Sigmoid colon (tissue), 7 donors: Measurements from ENCODE around the gene ACTR3. TPM values are rescaled to one million over a fixed set of nuclear protein-coding genes. Genes with fewer than 3 reads are reported as not detected.

ENCODE experiments used
- DNase-seq: peaks from one replicate; pipeline ENCODE4 v3.0.0-alpha.2; 2019
- H3K27ac ChIP-seq, 4 donors: fragments of 200-600 bp; sonication (generic); one replicate each; pipeline ENCODE4 v1.5.1; 2016 to 2019; ENCODE audit warnings: mild to moderate bottlenecking in 1 of 4
- H3K27me3 ChIP-seq, 3 donors: fragments of 200-600 bp; sonication (generic); one replicate each; pipeline ENCODE4 v1.5.1; 2019; ENCODE audit warnings: mild to moderate bottlenecking in 1 of 3
- H3K36me3 ChIP-seq, 4 donors: fragments of 200-600 bp; sonication (generic); one replicate each; pipeline ENCODE4 v1.5.1; 2016 to 2019
- H3K4me1 ChIP-seq, 4 donors: fragments of 200-600 bp; sonication (generic); one replicate each; pipeline ENCODE4 v1.5.1; 2017 to 2019
- H3K4me3 ChIP-seq, 4 donors: fragments of 200-600 bp; sonication (generic); one replicate each; pipeline ENCODE4 v1.5.1; 2017 to 2019; ENCODE audit warnings: mild to moderate bottlenecking in 2 of 4, moderate library complexity in 1 of 4
- H3K9me3 ChIP-seq, 4 donors: fragments of 200-600 bp in 3 of 4; sonication (generic) in 3 of 4; one replicate each; pipeline versions ENCODE4 v1.5.1 to v1.6.1; 2013 to 2019
- EP300 ChIP-seq, 4 donors: sonication (generic); formaldehyde crosslinking; IDR thresholded peaks; one replicate each; pipeline ENCODE4 v1.6.1; 2017; ENCODE audit warnings: antibody characterized with exemption in 4 of 4
- POLR2A ChIP-seq, 2 donors: fragments of 450-650 bp; IDR thresholded peaks; one replicate each; pipeline ENCODE4 v1.6.1; 2016; ENCODE audit warnings: antibody characterized with exemption in 2 of 2, mild to moderate bottlenecking in 2 of 2, moderate library complexity in 2 of 2
- POLR2AphosphoS5 ChIP-seq, 4 donors: sonication (generic); formaldehyde crosslinking; IDR thresholded peaks; one replicate each; pipeline ENCODE4 v1.6.1; 2017; ENCODE audit warnings: antibody characterized with exemption in 4 of 4
- WGBS, 2 donors: extraction: QIAGEN DNeasy Blood & Tissue Kit; methylation state at CpG; one replicate each; pipeline ENCODE4 v1.1.7; 2013; 5-methylcytosine and 5-hydroxymethylcytosine counted together
- intact Hi-C: fragments of 100-400 bp; cut with DNase I; formaldehyde crosslinking; loops from one replicate; pipeline ENCODE4 v1.15.1; 2023
- polyA plus RNA-seq, 3 donors: library from polyadenylated mRNA; stranded (reverse); fragments of 200-250 nt; gene quantifications; one replicate each; pipeline ENCODE4 v1.2.3, GENCODE V29; 2013
- total RNA-seq, 4 donors: library from RNA; depleted of rRNA; stranded (reverse); fragments of >200 nt; gene quantifications; one replicate each; pipeline ENCODE4 v1.1.0, GENCODE V29; 2016
- TF ChIP-seq, protein P1 (sequence below), 4 experiments: fragments of 450-650 bp in 3 of 4; fragments of 200-600 bp in 1 of 4; IDR thresholded peaks; one replicate each; pipeline ENCODE4 v1.5.1; 2016 to 2019; ENCODE audit warnings: antibody characterized with exemption in 4 of 4, mild to moderate bottlenecking in 3 of 4, moderate library complexity in 2 of 4
- donor health status: healthy with polysubstance abuse.
- donor health status: Bipolar disorder and iron deficiency.
- donor health status: healthy.

ACTR3 gene
- total and polyA plus RNA-seq, 7 donors = 108 to 178 (median 147) TPM

DNA sequence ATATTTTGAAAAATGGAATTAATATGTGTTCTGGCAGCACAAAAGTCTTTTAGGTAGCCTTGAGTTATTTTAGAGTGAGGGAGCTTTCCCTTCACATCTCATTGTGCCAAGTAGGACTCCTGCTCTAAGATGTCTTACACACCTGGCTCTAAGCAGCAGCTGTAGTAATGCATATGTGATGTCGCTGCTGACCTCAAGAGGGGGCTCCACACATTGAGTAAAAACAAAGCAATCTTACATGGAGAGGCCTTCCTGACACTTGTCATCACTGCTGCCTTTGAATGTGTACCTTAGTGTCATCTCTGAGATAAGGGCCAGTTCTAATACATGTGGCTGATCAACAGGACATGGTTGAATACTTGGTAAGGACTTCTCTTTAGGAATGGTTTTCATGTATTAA, 75.8 kb downstream of the ACTR3 start:
- intact Hi-C loops = loop anchor here (10.0 kb wide), 1 partner anchor 211 kb away; the partner anchor contains the start of gene SLC35F5
- H3K4me3 ChIP-seq = no peak overlapping the region
- no peak overlapping the region for H3K27ac ChIP-seq
- WGBS, 2 donors = 9 to 21% methylated on average over 1 of the region's 1 CpG
- no peak for TF ChIP-seq EP300 (IDR thresholded peaks at IDR 0.05)
- TF ChIP-seq, protein P1, sequence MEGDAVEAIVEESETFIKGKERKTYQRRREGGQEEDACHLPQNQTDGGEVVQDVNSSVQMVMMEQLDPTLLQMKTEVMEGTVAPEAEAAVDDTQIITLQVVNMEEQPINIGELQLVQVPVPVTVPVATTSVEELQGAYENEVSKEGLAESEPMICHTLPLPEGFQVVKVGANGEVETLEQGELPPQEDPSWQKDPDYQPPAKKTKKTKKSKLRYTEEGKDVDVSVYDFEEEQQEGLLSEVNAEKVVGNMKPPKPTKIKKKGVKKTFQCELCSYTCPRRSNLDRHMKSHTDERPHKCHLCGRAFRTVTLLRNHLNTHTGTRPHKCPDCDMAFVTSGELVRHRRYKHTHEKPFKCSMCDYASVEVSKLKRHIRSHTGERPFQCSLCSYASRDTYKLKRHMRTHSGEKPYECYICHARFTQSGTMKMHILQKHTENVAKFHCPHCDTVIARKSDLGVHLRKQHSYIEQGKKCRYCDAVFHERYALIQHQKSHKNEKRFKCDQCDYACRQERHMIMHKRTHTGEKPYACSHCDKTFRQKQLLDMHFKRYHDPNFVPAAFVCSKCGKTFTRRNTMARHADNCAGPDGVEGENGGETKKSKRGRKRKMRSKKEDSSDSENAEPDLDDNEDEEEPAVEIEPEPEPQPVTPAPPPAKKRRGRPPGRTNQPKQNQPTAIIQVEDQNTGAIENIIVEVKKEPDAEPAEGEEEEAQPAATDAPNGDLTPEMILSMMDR (IDR thresholded peaks at IDR 0.05) = peak in 1 of 4 experiments; percentile 30
- TF ChIP-seq POLR2A (IDR thresholded peaks at IDR 0.05) = no peak
- peak in 1 of 4 donors; percentile 14 for TF ChIP-seq POLR2AphosphoS5 (IDR thresholded peaks at IDR 0.05)
- H3K4me1 ChIP-seq = peaks cover 0 to 21% (median 11%) of the 10 kb centered on the region in 4 donors
- H3K27me3 ChIP-seq = no peaks in the 10 kb centered on the region
- H3K36me3 ChIP-seq = peaks cover 0 to 12% (median 3%) of the 10 kb centered on the region in 4 donors
- no peaks in the 10 kb centered on the region for H3K9me3 ChIP-seq
- no peak for DNase-seq

DNA sequence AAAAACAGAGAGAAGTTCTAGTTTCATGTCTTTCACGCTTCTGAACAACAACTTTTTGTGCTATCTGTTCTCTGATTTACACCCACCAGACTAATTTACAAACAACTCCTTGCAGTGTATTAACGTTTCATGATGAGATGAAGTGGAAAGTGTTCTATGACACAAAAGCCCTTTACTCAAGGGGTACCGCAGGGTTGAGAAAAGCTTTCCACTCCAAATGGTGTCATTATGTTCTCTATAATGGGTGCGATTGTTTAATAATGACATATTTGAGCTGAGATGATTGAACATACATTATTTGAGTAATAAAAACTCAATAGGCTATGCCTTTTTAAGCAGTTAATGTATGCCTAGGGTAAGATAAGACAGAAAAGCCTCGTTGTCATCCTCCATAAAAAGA, 76.3 kb downstream of the ACTR3 start:
- no peaks in the 10 kb centered on the region for H3K9me3 ChIP-seq
- H3K36me3 ChIP-seq = peaks cover 0 to 8% (median 3%) of the 10 kb centered on the region in 4 donors
- 59 to 78% methylated on average over 5 of the region's 5 CpGs for WGBS, 2 donors
- peaks cover 0 to 21% (median 11%) of the 10 kb centered on the region in 4 donors for H3K4me1 ChIP-seq
- TF ChIP-seq EP300 (IDR thresholded peaks at IDR 0.05) (no peak), POLR2A (IDR thresholded peaks at IDR 0.05) (no peak), POLR2AphosphoS5 (IDR thresholded peaks at IDR 0.05) (no peak)
- TF ChIP-seq, protein P1 (IDR thresholded peaks at IDR 0.05) = no peak
- no peak overlapping the region for H3K4me3 ChIP-seq
- intact Hi-C loops = loop anchor here (10.0 kb wide), 1 partner anchor 211 kb away; the partner anchor contains the start of gene SLC35F5
- no peaks in the 10 kb centered on the region for H3K27me3 ChIP-seq
- no peak overlapping the region for H3K27ac ChIP-seq
- DNase-seq = no peak

DNA sequence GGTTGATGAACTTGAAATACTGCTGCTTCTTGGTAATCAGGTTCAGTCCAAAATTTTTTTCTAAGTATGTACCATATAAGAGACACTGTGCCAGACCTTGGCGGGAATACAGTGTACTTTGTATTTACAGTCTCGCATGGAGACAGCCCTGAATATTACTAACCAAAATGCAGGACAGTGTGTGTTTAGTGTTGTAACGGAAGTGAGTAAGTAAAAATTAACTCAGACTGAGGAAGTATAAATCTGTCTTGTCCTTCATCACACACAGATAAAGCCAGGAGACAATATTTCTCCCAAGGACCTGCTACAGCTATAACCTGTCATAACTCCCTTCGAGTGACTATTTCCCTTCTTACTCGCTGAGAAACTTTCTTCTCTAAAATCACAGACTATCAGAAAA, 76.9 kb downstream of the ACTR3 start:
- no peak for TF ChIP-seq POLR2AphosphoS5 (IDR thresholded peaks at IDR 0.05)
- TF ChIP-seq POLR2A (IDR thresholded peaks at IDR 0.05) = no peak
- TF ChIP-seq EP300 (IDR thresholded peaks at IDR 0.05) = peak in 1 of 4 donors; percentile 5
- TF ChIP-seq, protein P1 (IDR thresholded peaks at IDR 0.05) = no peak
- no peaks in the 10 kb centered on the region for H3K27me3 ChIP-seq
- peaks cover 0 to 21% (median 11%) of the 10 kb centered on the region in 4 donors for H3K4me1 ChIP-seq
- H3K4me3 ChIP-seq = no peak overlapping the region
- intact Hi-C loops = loop anchor here (10.0 kb wide), 1 partner anchor 212 kb away; the partner anchor contains the start of gene SLC35F5
- H3K36me3 ChIP-seq = peaks cover 0 to 6% (median 1%) of the 10 kb centered on the region in 4 donors
- WGBS, 2 donors = 10 to 23% methylated on average over 5 of the region's 5 CpGs
- H3K9me3 ChIP-seq = no peaks in the 10 kb centered on the region
- no peak for DNase-seq
- no peak overlapping the region for H3K27ac ChIP-seq

DNA sequence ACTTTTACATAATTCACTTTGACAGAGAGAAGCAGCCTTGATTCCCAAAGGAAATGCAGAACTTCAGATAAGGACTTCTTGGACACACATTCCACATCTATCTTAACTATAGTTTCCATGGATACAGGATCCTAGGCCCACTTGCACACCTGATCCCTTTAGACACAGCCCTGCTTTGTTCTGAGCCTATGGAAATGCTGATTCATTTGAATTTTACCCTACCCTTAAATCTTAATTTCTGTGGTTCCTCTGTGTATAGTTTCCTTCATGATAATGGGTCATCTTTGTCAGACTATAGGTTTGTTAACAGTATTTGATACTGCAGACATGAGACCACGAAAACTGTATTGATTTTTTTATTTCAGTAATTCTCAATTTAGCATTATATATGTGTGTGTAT, 77.4 kb downstream of the ACTR3 start:
- no peak overlapping the region for H3K27ac ChIP-seq
- peaks cover 0 to 6% (median 0%) of the 10 kb centered on the region in 4 donors for H3K36me3 ChIP-seq
- 86 to 92% methylated on average over 1 of the region's 1 CpG for WGBS, 2 donors
- H3K27me3 ChIP-seq = no peaks in the 10 kb centered on the region
- no peak for DNase-seq
- TF ChIP-seq POLR2A (IDR thresholded peaks at IDR 0.05) (no peak), POLR2AphosphoS5 (IDR thresholded peaks at IDR 0.05) (peak in 1 of 4 donors; percentile 2)
- H3K9me3 ChIP-seq = no peaks in the 10 kb centered on the region
- no peak overlapping the region for H3K4me3 ChIP-seq
- intact Hi-C loops = loop anchor here (10.0 kb wide), 1 partner anchor 212 kb away; the partner anchor contains the start of gene SLC35F5
- H3K4me1 ChIP-seq = peaks cover 0 to 21% (median 11%) of the 10 kb centered on the region in 4 donors

DNA sequence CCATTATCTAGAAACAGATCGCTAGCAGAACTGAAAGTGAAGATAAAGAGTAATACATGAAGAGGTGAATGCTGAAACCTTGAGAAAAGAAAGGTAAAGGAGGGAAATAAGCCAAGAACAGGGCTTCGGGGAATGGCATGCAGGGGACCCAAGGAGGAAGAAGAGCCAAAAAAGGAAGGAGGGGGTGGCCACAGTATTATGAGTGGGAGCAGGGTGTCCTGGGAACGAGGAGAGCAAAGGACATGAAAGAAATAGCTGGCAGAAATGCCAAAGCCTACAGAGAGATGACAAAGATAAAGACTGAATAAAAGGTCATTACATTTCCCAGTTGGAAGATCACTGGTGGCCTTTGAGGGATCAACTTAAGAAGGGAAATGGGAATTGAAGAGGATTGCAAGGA, 82.9 kb downstream of the ACTR3 start:
- peaks cover 0 to 6% (median 0%) of the 10 kb centered on the region in 4 donors for H3K4me1 ChIP-seq
- no peak for DNase-seq
- WGBS, 2 donors = 90 to 92% methylated on average over 3 of the region's 3 CpGs
- intact Hi-C loops = no loop called here
- H3K4me3 ChIP-seq = no peak overlapping the region
- H3K36me3 ChIP-seq = peaks cover 0 to 6% (median 3%) of the 10 kb centered on the region in 4 donors
- no peak overlapping the region for H3K27ac ChIP-seq
- TF ChIP-seq POLR2AphosphoS5 (IDR thresholded peaks at IDR 0.05) = no peak
- H3K9me3 ChIP-seq = no peaks in the 10 kb centered on the region
- H3K27me3 ChIP-seq = no peaks in the 10 kb centered on the region
